Adrenal gland (tissue), 5 donors: ENCODE measurements around the gene TAF1A.

ENCODE experiments used
- POLR2A ChIP-seq, 2 donors: fragments of 450-650 bp; IDR thresholded peaks; one replicate each; pipeline ENCODE4 v1.6.1; 2017; ENCODE audit warnings: antibody characterized with exemption in 2 of 2, mild to moderate bottlenecking in 2 of 2, moderate library complexity in 1 of 2
- TF ChIP-seq, protein P1 (sequence below), 6 experiments: fragments of 450-650 bp in 4 of 6; fragments of 200-600 bp in 2 of 6; sonication (generic) in 1 of 6; IDR thresholded peaks; 1 replicate in 5 of 6; 2 replicates in 1 of 6; pipeline versions ENCODE4 v1.5.1 to v1.8.0; 2016 to 2021; ENCODE audit warnings: antibody characterized with exemption in 6 of 6, mild to moderate bottlenecking in 2 of 6, moderate library complexity in 1 of 6
- donor health status: DM: no; HTN: no; CAD: no.

DNA sequence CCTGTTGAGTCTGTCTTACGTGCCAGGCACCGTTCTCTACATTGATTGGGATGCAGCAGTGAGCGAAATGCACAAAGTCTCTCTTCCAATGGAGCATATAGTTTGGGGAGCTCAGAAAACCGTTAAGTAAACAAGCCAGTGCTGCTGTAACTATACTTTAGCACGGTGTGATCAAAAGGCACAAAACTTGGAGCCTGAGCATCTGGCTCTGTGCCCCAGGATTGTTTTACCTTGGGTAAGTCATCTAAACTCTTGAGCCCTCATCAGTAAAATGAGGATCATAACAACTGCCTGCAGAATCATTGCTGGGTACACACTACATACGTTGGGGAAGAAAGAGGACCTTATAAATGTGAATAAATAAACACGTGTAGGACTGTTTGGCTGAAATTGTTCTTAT is 43.6 kb downstream of the TAF1A start:
- TF ChIP-seq, protein P1, sequence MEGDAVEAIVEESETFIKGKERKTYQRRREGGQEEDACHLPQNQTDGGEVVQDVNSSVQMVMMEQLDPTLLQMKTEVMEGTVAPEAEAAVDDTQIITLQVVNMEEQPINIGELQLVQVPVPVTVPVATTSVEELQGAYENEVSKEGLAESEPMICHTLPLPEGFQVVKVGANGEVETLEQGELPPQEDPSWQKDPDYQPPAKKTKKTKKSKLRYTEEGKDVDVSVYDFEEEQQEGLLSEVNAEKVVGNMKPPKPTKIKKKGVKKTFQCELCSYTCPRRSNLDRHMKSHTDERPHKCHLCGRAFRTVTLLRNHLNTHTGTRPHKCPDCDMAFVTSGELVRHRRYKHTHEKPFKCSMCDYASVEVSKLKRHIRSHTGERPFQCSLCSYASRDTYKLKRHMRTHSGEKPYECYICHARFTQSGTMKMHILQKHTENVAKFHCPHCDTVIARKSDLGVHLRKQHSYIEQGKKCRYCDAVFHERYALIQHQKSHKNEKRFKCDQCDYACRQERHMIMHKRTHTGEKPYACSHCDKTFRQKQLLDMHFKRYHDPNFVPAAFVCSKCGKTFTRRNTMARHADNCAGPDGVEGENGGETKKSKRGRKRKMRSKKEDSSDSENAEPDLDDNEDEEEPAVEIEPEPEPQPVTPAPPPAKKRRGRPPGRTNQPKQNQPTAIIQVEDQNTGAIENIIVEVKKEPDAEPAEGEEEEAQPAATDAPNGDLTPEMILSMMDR (IDR thresholded peaks at IDR 0.05): no peak
- no peak for TF ChIP-seq POLR2A (IDR thresholded peaks at IDR 0.05)
